ENCODE measurements around the gene EID1.
"Not testable (repeated sequence)": the region's sequence is repeated elsewhere in the genome, so short reads cannot be mapped to it uniquely, and the experiment has no call there.

EID1 gene, protein sequence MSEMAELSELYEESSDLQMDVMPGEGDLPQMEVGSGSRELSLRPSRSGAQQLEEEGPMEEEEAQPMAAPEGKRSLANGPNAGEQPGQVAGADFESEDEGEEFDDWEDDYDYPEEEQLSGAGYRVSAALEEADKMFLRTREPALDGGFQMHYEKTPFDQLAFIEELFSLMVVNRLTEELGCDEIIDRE

DNA sequence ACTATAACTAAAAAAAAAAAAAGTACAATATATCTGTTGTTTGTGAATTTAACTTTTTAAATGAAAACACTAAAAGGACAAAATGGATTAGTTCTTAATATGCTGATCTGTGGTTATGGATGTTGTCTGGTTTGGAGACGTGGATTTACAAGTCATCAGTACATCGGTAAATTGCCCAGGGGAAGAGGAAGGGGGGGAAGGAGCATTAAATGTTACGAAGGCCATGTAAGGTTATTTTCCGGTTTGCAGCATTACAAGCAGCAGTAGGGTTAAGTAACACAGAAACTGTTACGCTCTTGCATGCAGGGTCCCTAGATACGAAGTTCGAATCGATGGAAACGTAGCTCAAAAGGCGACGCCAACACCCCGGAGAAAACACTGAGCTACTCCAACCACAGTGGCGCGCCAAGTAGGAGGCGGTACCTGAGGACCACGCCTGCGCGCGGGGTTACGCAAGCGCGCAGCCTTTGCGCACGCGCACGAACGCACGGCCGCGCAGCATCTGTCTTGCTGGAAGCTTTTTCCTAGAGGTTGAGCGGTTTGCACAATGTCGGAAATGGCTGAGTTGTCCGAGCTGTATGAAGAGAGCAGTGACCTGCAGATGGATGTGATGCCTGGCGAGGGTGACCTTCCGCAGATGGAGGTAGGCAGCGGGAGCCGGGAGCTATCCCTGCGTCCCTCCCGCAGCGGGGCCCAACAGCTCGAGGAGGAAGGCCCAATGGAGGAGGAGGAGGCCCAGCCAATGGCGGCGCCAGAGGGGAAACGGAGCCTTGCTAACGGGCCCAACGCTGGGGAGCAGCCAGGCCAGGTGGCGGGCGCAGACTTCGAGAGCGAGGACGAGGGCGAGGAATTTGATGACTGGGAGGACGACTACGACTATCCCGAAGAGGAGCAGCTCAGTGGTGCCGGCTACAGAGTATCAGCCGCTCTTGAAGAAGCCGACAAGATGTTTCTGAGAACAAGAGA, at the start of gene EID1:
Gene EID1, plus strand, starts transcription at position 505 of the 966 bp plus-strand sequence. Its CDS starts 43 bp downstream, at position 548.
- DNase-seq: peak; percentile 95

DNA sequence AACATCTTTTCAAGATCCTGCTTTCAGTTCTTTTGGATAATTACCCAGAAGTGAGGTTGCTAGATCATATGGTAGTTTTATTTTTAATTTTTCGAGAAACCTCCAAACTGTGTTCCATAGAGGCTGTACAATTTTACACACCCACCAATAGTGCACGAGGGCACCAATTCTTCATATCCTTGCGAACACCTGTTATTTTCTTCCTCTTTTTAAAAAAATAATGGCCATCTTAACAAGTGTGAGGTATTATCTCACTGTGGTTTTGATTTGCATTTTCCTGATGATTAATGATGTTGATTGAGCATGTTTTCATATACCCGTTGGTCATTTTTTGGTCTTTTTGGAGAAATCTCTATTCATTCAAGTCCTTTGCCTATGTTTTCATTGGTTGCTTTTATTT, 49.5 kb upstream of the EID1 start:
- no peak for DNase-seq

DNA sequence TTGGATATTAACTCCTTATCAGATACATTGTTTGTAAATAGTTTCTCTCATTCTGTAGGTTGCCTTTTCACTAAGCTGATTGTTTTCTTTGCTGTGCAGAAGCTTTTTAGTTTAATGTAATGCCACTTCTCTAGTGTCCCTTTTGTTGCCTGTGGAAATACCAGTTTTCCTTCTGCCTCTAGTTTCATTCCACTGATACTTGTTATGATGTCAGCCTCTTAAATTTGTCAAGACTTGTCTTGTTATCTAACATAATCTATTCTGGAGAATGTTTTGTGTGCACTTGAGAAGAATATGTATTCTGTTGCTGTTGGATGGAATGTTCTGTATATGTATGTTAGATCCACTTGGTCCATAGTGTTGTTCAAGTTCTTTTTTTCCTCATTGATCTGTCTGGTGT, 49.0 kb upstream of the EID1 start:
- DNase-seq: no peak

DNA sequence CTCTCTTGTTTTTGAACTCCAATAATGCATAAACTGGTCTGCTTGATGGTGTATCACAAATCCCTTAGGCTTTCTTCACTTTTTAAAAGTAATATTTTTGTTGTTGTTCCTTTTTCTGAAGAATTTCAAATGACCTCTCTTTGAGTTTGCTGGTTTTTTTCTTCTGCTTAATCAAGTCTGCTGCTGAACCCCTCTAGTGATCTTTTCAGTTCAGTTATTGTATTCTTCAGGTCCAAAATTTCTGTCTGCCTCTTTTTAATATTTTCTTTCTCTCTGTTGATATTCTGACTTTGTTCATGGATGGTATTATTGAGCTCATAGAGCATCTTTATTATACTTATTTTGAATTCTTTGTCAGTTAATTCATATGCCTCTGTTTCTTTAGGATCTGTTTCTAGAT, 45.3 kb upstream of the EID1 start:
- no peak for DNase-seq

DNA sequence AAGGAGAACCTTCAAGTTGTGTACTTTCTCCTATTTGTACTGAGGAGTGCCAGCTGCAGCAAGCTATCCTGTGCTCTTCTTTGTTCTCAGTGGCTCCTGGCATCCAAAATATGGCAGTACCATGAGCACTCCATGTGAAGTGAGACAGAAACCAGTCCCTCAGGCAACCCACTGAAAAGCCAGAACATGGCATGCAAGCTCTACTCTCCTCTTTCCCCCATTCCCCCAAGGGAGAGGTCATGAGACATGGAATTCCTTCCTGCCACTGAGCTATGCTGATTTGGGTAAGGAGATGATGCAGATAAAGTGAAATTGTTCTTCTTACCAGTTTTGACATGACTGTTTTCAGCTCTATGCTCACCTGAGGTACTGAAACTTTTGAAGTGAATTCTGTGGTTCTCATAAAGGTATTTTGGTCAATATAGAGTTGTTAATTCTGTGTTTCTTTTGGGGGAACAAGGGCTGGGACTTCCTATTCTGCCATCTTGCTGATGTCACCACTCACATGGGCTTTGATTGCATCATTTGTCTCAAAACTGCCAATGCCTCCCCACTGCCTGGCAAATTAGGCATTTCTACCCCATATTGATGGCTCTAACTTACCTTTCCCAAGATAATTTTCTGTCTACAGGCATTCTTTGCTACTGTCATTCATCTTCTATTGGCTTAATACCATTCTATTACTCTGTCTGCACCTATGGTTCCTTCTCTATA, 44.3 kb upstream of the EID1 start:
- no peak for DNase-seq

DNA sequence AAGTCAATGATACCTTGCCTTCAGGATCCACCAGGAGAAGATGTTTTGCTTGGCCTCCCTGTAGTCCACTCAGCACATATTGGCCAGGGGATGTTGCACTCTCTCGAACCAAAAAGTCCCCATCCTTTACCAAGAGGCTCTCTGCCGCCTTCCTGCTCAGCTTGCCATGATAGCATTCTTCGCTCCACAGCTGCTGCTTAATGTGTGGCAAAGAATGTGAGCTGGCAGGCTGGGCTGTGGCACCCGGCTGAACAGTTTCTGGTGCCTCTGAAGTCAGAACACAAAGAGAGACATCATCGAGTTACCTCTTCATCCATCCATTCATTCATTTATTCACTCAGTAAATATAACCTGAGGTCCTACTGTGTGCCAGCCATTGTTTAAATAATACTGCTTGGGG, 43.2 kb upstream of the EID1 start:
- DNase-seq: no peak

DNA sequence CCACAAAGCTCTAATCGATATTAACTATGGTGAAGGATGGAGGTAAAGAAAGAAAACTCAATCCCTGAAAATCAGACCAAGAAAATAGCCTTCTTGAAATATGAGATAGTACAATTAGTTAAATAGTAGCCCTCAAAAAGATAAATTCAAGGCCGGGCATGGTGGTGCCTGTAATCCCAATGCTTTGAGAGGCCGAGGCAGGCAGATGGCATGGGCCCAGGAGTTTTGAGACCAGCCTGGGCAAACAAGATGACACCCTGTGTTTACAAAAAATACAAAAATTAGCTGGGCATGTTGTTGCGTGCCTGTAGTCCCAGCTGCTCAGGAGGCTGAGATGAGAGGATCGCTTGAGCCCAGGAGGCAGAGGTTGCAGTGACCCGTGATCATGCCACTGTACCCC, 35.4 kb upstream of the EID1 start:
- DNase-seq: no peak

DNA sequence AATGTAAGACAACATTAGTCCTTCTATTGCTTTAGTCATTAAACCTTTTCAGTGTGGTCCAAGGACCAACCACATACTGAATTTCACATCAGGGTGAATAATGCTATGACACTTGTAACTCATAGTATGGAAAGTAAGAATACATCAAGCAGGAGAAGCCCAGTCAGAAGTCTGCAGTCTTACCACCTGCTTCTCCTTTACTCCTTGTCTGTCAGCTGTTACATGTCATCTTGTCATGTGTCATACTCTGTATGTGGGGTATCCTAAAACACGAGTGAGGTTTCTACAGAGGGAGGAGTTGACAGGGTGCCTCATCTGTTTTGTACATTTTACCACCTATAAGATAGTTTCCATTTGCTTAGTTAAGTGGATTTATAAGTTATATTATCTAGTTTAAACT, 32.8 kb upstream of the EID1 start:
- no peak for DNase-seq

DNA sequence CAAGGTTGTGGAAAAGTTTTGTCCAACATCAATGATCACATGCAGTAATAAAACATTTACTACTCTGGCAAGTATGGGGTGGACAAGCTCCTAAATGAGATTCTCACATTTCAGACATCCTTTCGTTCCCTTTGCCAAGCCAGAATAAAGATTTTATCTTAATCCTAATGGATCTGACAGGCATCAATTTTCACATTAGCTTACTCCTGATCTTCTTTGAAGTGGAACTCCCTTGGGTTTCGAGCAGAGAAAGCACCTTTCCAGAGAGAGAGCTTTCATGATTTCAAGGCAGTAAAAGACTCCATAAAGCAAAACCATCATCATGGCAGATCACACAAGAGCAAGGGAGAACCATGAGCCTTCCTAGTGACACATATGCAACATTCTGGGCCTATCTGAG, 27.3 kb upstream of the EID1 start:
- no peak for DNase-seq

DNA sequence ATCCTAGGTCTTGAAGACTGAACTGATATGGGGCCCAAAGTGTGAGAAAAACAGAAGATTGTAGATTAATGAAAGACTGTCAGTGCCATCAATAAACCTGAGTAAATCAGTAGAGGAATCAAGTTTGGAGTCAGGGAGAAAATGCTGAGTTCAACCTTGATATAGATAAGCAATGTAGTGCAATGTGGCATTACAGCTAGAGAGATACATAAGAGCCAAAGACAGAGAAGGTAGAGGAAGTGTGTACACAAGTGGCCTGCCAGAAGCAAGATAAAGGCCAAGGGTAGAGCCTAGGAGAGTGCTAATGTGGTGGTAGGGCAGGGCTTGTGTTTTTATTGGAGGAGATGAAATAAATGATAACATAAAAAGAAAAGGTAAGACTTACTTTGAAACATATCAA, 26.0 kb upstream of the EID1 start:
- DNase-seq: no peak

DNA sequence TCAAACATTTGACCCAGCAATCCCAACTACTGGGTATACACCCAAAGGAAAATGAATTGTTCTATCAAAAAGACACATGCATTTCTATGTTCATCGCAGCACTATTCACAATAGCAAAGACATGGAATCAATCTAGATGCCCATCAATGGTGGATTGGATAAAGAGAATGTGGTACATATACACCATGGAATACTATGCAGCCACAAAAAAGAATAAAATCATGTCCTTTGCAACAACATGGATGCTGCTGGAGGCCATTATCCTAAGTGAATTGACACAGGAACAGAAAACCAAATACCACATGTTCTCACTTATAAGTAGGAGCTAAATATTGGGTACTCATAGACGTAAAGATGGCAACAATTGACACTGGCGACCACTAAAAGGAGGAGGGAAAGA, 23.5 kb upstream of the EID1 start:
- DNase-seq: not testable (repeated sequence)

DNA sequence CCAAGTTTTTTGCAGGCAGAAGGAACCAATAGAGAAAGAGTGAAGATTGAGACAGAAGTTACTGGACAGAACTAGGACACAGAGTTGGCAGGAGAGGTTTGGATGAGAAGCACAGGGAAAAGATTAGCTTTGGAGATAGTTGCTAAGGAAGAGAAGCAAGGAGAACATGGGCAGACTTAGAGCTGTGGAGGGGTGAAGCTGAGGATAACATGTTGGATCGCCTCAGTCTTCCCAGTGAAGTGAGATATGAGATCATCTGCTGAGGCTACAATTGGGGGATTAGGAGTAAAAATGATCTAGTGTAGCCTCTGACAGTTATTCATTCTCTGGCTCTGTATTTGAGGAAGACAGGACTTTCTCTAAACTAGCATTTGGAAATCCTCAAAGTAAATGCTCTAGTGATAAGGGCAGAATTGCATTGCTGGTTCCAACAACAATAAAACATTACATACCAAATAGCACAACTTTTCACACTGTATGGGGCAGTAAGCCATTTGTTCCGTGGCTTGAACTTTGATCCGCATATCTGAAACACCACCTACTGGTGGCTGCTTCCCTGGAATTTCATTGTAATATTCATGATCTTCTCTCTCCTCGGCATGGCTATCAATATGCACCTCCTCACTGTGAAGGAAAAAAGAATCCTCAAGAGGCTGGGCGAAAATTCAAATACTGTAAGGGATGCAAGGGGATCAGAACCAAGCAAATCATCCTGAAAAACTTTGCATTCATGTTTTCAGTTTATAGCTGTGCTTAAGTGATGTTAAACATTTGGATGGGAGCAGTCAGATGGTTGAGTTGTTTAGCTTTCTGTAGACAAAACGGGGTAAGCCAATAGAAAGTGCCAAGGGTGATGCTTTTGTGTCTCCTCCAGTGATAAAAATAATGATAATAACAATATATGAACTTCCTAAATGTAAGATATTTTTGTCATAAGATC, 22.2 kb upstream of the EID1 start:
- peak; percentile 68 for DNase-seq

DNA sequence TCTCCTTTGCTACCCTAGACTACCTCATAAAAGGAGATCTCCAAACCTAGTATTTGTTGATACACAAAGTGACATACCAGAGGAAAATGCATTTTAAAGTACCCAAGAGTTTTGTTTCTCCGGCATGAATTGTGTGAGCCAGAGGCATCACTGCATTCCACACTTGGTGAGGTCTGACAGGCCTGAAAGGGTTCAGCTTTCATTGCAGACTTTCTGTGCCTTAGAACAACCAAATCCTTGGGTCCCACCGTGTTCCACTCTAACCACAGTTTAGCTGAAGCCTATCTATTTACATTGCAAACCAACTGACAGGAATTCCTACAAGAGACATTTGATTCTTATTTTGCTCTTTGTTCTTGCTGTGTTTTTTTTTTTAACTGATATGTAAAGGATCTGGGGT, 21.0 kb upstream of the EID1 start:
- peak; percentile 57 for DNase-seq

DNA sequence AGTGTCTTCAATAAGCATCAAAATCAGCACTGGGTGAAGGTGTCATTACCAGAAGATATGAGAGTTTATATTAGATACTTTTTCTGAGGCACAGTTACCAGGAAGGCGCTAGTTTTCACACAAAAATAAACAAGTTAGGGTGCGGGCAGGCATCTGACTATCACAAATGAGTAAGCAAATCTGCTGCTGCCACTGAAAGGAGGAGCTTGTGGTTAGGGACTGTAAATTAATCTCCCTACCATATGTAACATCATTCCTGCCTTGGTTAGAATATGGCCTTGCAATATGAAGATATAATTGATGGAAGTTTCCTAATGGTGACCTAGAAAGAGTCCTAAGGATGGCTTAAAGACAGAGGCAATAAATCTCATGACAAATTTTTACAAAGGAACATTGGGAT, 19.5 kb upstream of the EID1 start:
- peak; percentile 74 for DNase-seq

DNA sequence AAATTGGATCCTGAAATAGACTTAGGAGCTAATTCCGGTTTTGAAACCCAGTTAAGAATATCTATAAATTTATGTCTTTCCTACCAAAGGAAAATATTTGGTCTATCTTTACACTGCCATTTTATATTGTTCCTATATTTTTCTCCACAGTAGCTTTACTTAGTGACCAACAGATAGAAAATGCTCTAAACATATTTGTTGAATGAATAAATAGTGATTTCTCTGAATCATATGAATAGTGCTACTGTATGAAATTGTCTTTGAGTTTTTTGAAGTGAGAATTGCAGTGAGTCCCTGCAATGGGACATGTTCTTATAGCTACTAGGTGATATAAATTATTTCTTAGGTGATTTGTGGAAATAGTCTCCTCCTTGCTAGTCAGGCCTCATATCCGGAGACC, 18.5 kb upstream of the EID1 start:
- peak; percentile 37 for DNase-seq

DNA sequence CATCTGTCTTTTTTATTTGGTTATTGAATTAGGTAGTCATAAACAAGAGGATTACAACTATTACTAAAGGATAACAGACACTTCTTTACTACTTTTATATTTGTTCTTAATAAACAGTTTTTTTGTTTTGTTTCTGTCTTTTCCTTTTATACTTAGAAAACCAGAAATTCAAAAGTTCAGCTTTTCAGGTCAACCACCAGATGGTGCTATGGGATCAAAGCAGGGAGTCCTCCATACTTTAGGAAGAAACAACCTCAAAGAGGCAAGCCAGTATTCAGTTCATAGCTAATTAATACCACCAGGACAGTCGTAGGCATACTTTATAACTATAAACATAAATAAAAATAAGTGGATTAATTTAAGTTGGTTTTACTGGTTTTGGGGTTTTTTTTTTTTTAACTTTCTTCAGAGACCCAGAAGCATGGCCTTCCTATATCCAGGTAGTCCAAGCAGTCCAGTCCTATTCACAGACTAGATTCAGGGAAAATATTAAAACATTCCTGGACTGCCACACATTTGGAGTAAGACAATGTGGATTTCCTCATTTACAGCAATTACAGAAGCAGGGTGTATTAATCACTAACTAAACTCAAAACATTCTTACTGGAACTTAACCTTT, 16.0 kb upstream of the EID1 start:
- peak; percentile 72 for DNase-seq

DNA sequence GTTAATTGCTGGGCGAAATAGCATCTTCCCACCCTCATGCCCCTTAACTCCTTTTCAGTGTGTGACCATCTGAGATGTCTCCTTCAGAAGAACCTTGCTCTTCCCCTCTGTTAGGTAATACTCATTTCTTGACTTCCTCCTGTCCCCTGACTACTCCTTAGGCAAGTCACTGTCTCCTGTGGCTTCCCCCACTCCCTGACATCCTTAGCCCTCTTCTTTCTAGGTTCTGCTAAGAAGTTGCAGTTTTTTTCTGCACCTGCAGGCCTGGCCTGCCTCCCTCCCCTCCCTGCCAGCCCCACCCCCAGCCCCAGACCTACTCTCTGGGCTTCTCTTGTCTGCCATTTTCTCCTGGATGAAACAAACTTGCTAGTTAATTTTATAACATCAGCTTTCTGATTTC, 15.2 kb upstream of the EID1 start:
- DNase-seq: no peak

DNA sequence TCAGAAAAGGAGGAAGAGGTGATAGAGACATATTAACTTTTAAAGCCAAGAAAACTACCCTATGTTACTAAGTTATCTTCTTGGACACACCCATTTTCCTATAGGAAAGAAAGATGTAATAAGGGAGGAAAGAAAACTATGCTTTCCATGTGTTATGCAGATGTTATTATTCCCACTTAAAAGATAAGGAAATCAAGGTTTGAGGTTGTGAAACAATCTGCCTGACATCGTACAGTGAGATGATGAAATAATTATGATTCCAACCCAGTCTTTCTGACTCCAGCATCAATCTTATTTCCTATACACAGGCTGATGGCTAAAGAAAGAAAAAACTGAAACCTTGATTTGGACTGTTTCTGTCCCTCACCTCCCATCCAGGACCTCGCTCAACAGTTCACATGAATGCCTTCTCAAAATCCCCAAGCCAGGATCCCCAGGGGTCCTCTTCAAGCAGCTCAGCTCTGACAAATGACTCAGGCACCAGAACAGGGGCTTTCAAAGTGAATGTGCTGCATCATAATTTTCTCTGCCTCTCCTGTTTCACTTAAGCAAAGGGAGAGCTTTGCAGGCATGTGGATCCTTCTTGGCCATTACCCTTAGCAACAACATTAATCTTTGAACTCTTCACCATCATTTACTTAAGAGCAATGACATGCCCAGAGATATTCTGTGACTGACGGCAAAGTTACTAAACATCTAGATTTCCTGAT, 12.4 kb upstream of the EID1 start:
- peak; percentile 82 for DNase-seq

DNA sequence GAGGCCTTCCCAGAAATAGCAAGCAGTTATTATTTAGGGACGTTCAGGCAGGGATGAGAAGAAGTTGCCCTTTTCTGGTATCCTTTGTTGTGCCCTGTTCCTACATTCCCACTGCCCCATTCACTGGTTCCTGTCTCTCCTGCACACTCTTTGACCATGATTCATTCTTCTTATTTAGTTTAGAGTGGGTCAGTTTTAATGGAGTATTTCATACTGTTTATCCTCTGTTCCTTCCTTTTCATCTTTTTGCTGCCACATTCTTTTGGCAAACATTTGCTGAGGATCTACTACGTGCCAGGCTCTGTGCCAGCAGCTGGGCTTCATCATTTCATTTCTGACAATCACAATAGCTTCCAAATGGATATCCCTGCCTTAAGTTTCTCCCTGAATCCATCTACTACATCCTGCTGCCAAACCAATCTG, 11.8 kb upstream of the EID1 start:
- DNase-seq: peak; percentile 60

DNA sequence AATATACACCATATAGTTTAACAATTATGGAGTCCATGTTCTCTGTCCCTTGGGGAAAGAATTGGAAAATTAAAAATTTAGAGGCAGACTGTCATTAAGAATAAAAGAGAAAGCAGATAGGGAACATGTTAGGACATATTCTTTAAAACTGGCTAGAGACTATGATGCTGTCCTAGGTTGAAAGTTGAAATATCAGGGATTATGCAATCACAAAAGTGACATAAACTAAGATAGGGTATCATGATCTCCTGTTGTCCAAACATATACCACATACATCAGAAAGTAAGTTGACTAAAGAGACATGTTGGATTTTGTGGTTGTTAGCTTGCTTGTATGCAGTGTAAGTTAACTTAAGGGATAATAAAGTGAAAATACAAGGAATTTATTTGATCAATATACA, 9.9 kb upstream of the EID1 start:
- no peak for DNase-seq

DNA sequence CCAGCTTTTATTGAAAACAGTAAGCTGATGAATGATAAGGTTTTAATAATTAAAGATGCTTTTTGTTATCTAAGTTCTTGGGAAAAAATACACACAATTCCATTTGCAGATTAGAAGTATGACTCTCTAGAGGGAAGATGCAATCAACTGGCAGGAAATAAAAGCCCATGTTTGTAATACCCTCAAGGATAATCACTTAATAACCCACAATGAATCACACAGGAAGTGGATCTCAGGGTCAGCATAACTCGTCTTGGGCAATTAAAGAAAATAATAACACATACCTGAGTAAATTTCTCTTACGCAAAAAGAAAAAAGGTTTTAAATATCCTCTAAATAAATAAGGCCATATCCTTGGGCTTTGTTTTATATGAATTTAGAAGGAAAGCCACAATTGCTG, 9.4 kb upstream of the EID1 start:
- peak; percentile 70 for DNase-seq

All from fibroblast of skin of right biceps (primary cell).